ENCODE results near the gene LRRC38. TPM values are rescaled to one million over a fixed set of nuclear protein-coding genes. Genes with fewer than 3 reads are reported as not detected.

The LRRC38 gene
- total RNA-seq, 5 donors from 2014 or later (not counting 1 experiment from before 2014, with no cell fraction given) = 0.13 TPM; not detected in 4

DNA sequence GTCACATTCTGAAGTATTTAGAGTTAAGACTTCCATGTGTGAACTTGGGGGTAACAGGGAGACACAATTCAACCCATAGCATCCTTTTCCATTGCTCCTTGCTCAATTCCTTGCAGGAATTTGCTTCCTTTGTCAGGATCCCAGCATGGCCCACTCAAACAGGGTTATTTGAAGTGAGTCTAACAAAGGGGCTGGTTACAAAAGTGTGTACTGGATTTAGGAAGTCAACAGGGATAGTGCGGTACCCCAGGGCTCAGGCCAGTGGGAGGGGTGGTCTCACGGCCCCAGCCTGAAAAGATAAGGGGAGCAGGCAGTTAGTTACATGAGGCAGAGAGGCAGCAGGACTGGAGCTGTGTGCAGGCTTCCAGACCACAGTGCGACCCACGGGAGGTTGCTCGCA is 14.4 kb downstream of the LRRC38 start:
- ChIA-PET CTCF (no interaction called here), POLR2A (no interaction called here)
- H3K27ac ChIP-seq (ENCODE audit: low read length) = no peak overlapping the region
- no peak for DNase-seq
- H3K4me1 ChIP-seq (ENCODE audit: control insufficient read depth in 1 of 2, extremely low read depth in 1 of 2, insufficient read depth in 2 of 2, low read length in 2 of 2) = no peaks in the 10 kb centered on the region
- peaks cover 0 to 25% of the 10 kb centered on the region in 2 experiments for H3K27me3 ChIP-seq (replicated peaks in 1 of 2; ENCODE audit: control insufficient read depth in 2 of 2, extremely low read depth in 1 of 2, insufficient read depth in 2 of 2, low read length in 1 of 2)
- H3K4me3 Mint-ChIP-seq = no peak overlapping the region
- peaks cover 0 to 5% (median 2%) of the 10 kb centered on the region in 3 donors for H3K4me1 Mint-ChIP-seq
- H3K36me3 Mint-ChIP-seq = no peaks in the 10 kb centered on the region
- WGBS (ENCODE audit: insufficient coverage) = 100% methylated on average over 1 of the region's 5 CpGs
- H3K27ac Mint-ChIP-seq = no peak overlapping the region
- no peak overlapping the region for H3K4me3 ChIP-seq (ENCODE audit: control insufficient read depth in 1 of 2, extremely low read depth in 1 of 2, low read length in 1 of 2)
- H3K36me3 ChIP-seq (ENCODE audit: control insufficient read depth in 2 of 2, extremely low read depth in 1 of 2, insufficient read depth in 1 of 2, low read length in 1 of 2) = no peaks in the 10 kb centered on the region
- no peaks in the 10 kb centered on the region for H3K9me3 ChIP-seq
- H3K27me3 Mint-ChIP-seq = peaks cover 17 to 24% of the 10 kb centered on the region in 2 donors
- no peak for ATAC-seq (replicated peaks in 1 of 4)
- H3K9me3 Mint-ChIP-seq = no peaks in the 10 kb centered on the region

DNA sequence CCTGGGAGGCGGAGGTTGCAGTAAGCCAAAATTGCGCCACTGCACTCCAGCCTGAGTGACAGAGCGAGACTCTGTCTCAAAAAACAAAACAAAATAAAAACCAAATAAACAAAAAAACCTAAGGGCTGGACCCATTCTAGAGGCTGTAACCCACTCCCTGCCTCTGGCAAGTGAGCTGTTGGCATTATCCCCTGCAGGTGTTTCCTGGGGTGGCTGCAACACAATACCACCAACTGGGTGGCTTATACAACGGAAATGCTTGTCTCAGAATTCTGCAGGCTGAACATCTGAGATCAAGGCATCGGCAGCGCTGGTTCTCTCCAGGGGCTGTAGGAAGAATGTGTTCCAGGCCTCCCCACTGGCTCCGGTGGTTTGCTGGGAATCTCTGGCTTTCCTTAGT is 15.2 kb downstream of the LRRC38 start:
- H3K4me3 ChIP-seq (ENCODE audit: control insufficient read depth in 1 of 2, extremely low read depth in 1 of 2, low read length in 1 of 2) = no peak overlapping the region
- peaks cover 0 to 24% of the 10 kb centered on the region in 2 experiments for H3K27me3 ChIP-seq (replicated peaks in 1 of 2; ENCODE audit: control insufficient read depth in 2 of 2, extremely low read depth in 1 of 2, insufficient read depth in 2 of 2, low read length in 1 of 2)
- ChIA-PET POLR2A (no interaction called here), CTCF (no interaction called here)
- no peaks in the 10 kb centered on the region for H3K9me3 ChIP-seq
- Mint-ChIP-seq H3K4me1 (no peaks in the 10 kb centered on the region), H3K27ac (no peak overlapping the region), H3K36me3 (no peaks in the 10 kb centered on the region), H3K4me3 (no peak overlapping the region), H3K9me3 (no peaks in the 10 kb centered on the region), H3K27me3 (peaks cover 13 to 19% of the 10 kb centered on the region in 2 donors)
- no peak overlapping the region for H3K27ac ChIP-seq (ENCODE audit: low read length)
- ATAC-seq (replicated peaks in 1 of 4) (no peak), DNase-seq (no peak)
- no peaks in the 10 kb centered on the region for H3K4me1 ChIP-seq (ENCODE audit: control insufficient read depth in 1 of 2, extremely low read depth in 1 of 2, insufficient read depth in 2 of 2, low read length in 2 of 2)
- no peaks in the 10 kb centered on the region for H3K36me3 ChIP-seq (ENCODE audit: control insufficient read depth in 2 of 2, extremely low read depth in 1 of 2, insufficient read depth in 1 of 2, low read length in 1 of 2)
- WGBS (ENCODE audit: insufficient coverage) = 13% methylated on average over 5 of the region's 7 CpGs

GRCh38 chr1:13495186-13495585 is 18.6 kb downstream of the LRRC38 start:
- H3K4me3 ChIP-seq (ENCODE audit: control insufficient read depth in 1 of 2, extremely low read depth in 1 of 2, low read length in 1 of 2) = no peak overlapping the region
- no peaks in the 10 kb centered on the region for H3K36me3 ChIP-seq (ENCODE audit: control insufficient read depth in 2 of 2, extremely low read depth in 1 of 2, insufficient read depth in 1 of 2, low read length in 1 of 2)
- H3K4me1 ChIP-seq (ENCODE audit: control insufficient read depth in 1 of 2, extremely low read depth in 1 of 2, insufficient read depth in 2 of 2, low read length in 2 of 2) = no peaks in the 10 kb centered on the region
- 78% methylated on average over 6 of the region's 7 CpGs for WGBS (ENCODE audit: insufficient coverage)
- H3K36me3 Mint-ChIP-seq = no peaks in the 10 kb centered on the region
- H3K9me3 Mint-ChIP-seq = no peaks in the 10 kb centered on the region
- H3K27ac Mint-ChIP-seq = no peak overlapping the region
- H3K27me3 Mint-ChIP-seq = peaks cover 11 to 17% of the 10 kb centered on the region in 2 donors
- peaks cover 0 to 2% (median 0%) of the 10 kb centered on the region in 3 donors for H3K4me1 Mint-ChIP-seq
- ATAC-seq (replicated peaks in 1 of 4) (no peak), DNase-seq (no peak)
- no peak overlapping the region for H3K4me3 Mint-ChIP-seq
- H3K27me3 ChIP-seq (replicated peaks in 1 of 2; ENCODE audit: control insufficient read depth in 2 of 2, extremely low read depth in 1 of 2, insufficient read depth in 2 of 2, low read length in 1 of 2) = peaks cover 0 to 16% of the 10 kb centered on the region in 2 experiments
- CTCF ChIA-PET = interaction anchor here in 1 of 2 donors (0.6 kb wide), 1 partner anchor 173 kb away, joined by 3 read pairs; no protein-coding TSS in a partner anchor
- no peak overlapping the region for H3K27ac ChIP-seq (ENCODE audit: low read length)
- POLR2A ChIA-PET = no interaction called here
- H3K9me3 ChIP-seq = no peaks in the 10 kb centered on the region

- Histone ChIP-seq H3K4me1 (ENCODE audit: control insufficient read depth in 1 of 2, extremely low read depth in 1 of 2, insufficient read depth in 2 of 2, low read length in 2 of 2) (no peaks in the 10 kb centered on the region), H3K9me3 (no peaks in the 10 kb centered on the region), H3K4me3 (ENCODE audit: control insufficient read depth in 1 of 2, extremely low read depth in 1 of 2, low read length in 1 of 2) (no peak overlapping the region), H3K36me3 (ENCODE audit: control insufficient read depth in 2 of 2, extremely low read depth in 1 of 2, insufficient read depth in 1 of 2, low read length in 1 of 2) (no peaks in the 10 kb centered on the region), H3K27me3 (replicated peaks in 1 of 2; ENCODE audit: control insufficient read depth in 2 of 2, extremely low read depth in 1 of 2, insufficient read depth in 2 of 2, low read length in 1 of 2) (peaks cover 0 to 16% of the 10 kb centered on the region in 2 experiments), H3K27ac (ENCODE audit: low read length) (no peak overlapping the region)
- H3K9me3 Mint-ChIP-seq = no peaks in the 10 kb centered on the region
- ChIA-PET POLR2A (no interaction called here), CTCF (interaction anchor here in 1 of 2 donors (0.6 kb wide), 1 partner anchor 174 kb away, joined by 3 read pairs; no protein-coding TSS in a partner anchor)
- WGBS (ENCODE audit: insufficient coverage) = 80% methylated on average over 6 of the region's 6 CpGs
- peaks cover 0 to 2% (median 0%) of the 10 kb centered on the region in 3 donors for H3K4me1 Mint-ChIP-seq
- H3K27ac Mint-ChIP-seq = no peak overlapping the region
- DNase-seq (no peak), ATAC-seq (replicated peaks in 1 of 4) (no peak)
- H3K4me3 Mint-ChIP-seq = no peak overlapping the region
- peaks cover 13 to 19% of the 10 kb centered on the region in 2 donors for H3K27me3 Mint-ChIP-seq
- H3K36me3 Mint-ChIP-seq = no peaks in the 10 kb centered on the region
Measured at GRCh38 chr1:13494712-13495111, 19.1 kb downstream of the LRRC38 start.

- CTCF ChIA-PET = no interaction called here
Measured at GRCh38 chr1:13494025-13494424, 19.8 kb downstream of the LRRC38 start.

DNA sequence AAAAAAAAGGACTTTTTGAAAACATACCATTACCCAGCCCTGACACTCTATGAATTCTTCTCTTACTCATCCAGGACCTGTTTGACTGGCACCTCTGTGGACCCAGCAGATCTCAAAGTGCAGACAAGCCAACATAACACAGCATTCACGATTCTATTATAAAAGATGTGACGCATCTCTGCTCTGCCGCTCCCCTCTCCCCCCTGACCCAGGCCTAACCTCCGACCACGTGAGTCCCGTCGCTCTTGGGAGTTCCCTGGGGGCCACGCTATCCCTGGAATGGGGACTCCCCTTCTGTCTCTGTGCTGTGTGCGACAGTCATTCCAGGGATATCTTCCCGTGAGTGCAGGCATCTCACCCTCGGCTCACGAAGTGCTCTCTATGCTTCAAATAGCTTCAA is 21.1 kb downstream of the LRRC38 start:
- Mint-ChIP-seq H3K4me3 (no peak overlapping the region), H3K9me3 (no peaks in the 10 kb centered on the region), H3K27ac (no peak overlapping the region), H3K4me1 (peaks cover 0 to 2% (median under 1%) of the 10 kb centered on the region in 3 donors), H3K36me3 (no peaks in the 10 kb centered on the region), H3K27me3 (peaks cover 14 to 23% of the 10 kb centered on the region in 2 donors)
- CTCF ChIA-PET = no interaction called here
- Histone ChIP-seq H3K4me3 (ENCODE audit: control insufficient read depth in 1 of 2, extremely low read depth in 1 of 2, low read length in 1 of 2) (no peak overlapping the region), H3K9me3 (no peaks in the 10 kb centered on the region), H3K4me1 (ENCODE audit: control insufficient read depth in 1 of 2, extremely low read depth in 1 of 2, insufficient read depth in 2 of 2, low read length in 2 of 2) (no peaks in the 10 kb centered on the region), H3K36me3 (ENCODE audit: control insufficient read depth in 2 of 2, extremely low read depth in 1 of 2, insufficient read depth in 1 of 2, low read length in 1 of 2) (no peaks in the 10 kb centered on the region), H3K27ac (ENCODE audit: low read length) (no peak overlapping the region), H3K27me3 (replicated peaks in 1 of 2; ENCODE audit: control insufficient read depth in 2 of 2, extremely low read depth in 1 of 2, insufficient read depth in 2 of 2, low read length in 1 of 2) (peaks cover 0 to 14% of the 10 kb centered on the region in 2 experiments)
- ATAC-seq (replicated peaks in 1 of 4) (no peak), DNase-seq (no peak)
- WGBS (ENCODE audit: insufficient coverage) = 50% methylated on average over 2 of the region's 12 CpGs
- POLR2A ChIA-PET = no interaction called here

More at GRCh38 chr1:13494025-13494424, 19.8 kb downstream of the LRRC38 start:
- Histone ChIP-seq H3K4me3 (ENCODE audit: control insufficient read depth in 1 of 2, extremely low read depth in 1 of 2, low read length in 1 of 2) (no peak overlapping the region), H3K36me3 (ENCODE audit: control insufficient read depth in 2 of 2, extremely low read depth in 1 of 2, insufficient read depth in 1 of 2, low read length in 1 of 2) (no peaks in the 10 kb centered on the region), H3K4me1 (ENCODE audit: control insufficient read depth in 1 of 2, extremely low read depth in 1 of 2, insufficient read depth in 2 of 2, low read length in 2 of 2) (no peaks in the 10 kb centered on the region), H3K27me3 (replicated peaks in 1 of 2; ENCODE audit: control insufficient read depth in 2 of 2, extremely low read depth in 1 of 2, insufficient read depth in 2 of 2, low read length in 1 of 2) (peaks cover 0 to 14% of the 10 kb centered on the region in 2 experiments), H3K27ac (ENCODE audit: low read length) (no peak overlapping the region), H3K9me3 (no peaks in the 10 kb centered on the region)
- Mint-ChIP-seq H3K36me3 (no peaks in the 10 kb centered on the region), H3K4me3 (no peak overlapping the region), H3K9me3 (no peaks in the 10 kb centered on the region), H3K27me3 (peaks cover 14 to 20% of the 10 kb centered on the region in 2 donors), H3K4me1 (peaks cover 0 to 2% (median 0%) of the 10 kb centered on the region in 3 donors), H3K27ac (no peak overlapping the region)
- WGBS (ENCODE audit: insufficient coverage) = 0% methylated on average over 4 of the region's 5 CpGs
- POLR2A ChIA-PET = no interaction called here
- DNase-seq (no peak), ATAC-seq (replicated peaks in 1 of 4) (no peak)

GRCh38 chr1:13487957-13488356 is 25.8 kb downstream of the LRRC38 start:
- POLR2A ChIA-PET = no interaction called here
- no peak for ATAC-seq (replicated peaks in 1 of 4)
- no peak overlapping the region for H3K27ac Mint-ChIP-seq
- no peak overlapping the region for H3K4me3 ChIP-seq (ENCODE audit: control insufficient read depth in 1 of 2, extremely low read depth in 1 of 2, low read length in 1 of 2)
- no peaks in the 10 kb centered on the region for H3K9me3 ChIP-seq
- H3K27me3 ChIP-seq (replicated peaks in 1 of 2; ENCODE audit: control insufficient read depth in 2 of 2, extremely low read depth in 1 of 2, insufficient read depth in 2 of 2, low read length in 1 of 2) = peaks cover 0 to 10% of the 10 kb centered on the region in 2 experiments
- H3K4me3 Mint-ChIP-seq = no peak overlapping the region
- H3K27ac ChIP-seq (ENCODE audit: low read length) = no peak overlapping the region
- no peaks in the 10 kb centered on the region for H3K36me3 ChIP-seq (ENCODE audit: control insufficient read depth in 2 of 2, extremely low read depth in 1 of 2, insufficient read depth in 1 of 2, low read length in 1 of 2)
- peaks cover 15 to 26% of the 10 kb centered on the region in 2 donors for H3K27me3 Mint-ChIP-seq
- H3K36me3 Mint-ChIP-seq = no peaks in the 10 kb centered on the region
- no peak for DNase-seq
- no peaks in the 10 kb centered on the region for H3K9me3 Mint-ChIP-seq
- H3K4me1 Mint-ChIP-seq = peaks cover 0 to 5% (median 0%) of the 10 kb centered on the region in 3 donors
- no CpG with 5 or more reads among the region's 3 CpGs for WGBS (ENCODE audit: insufficient coverage)
- CTCF ChIA-PET = no interaction called here
- H3K4me1 ChIP-seq (ENCODE audit: control insufficient read depth in 1 of 2, extremely low read depth in 1 of 2, insufficient read depth in 2 of 2, low read length in 2 of 2) = no peaks in the 10 kb centered on the region
